GM12878 (cell line): ENCODE measurements around the gene PLXNA2. TPM values are rescaled to one million over a fixed set of nuclear protein-coding genes. Genes with fewer than 3 reads are reported as not detected.

Source experiments
- HDGF ChIP-seq: fragments of 450-650 bp; IDR thresholded peaks from 2 replicates; pipeline ENCODE4 v1.6.1; 2016; ENCODE audit warnings: antibody characterized with exemption
- MEF2A ChIP-seq: IDR thresholded peaks from 2 replicates; pipeline ENCODE4 v1.6.1; 2011; ENCODE audit warnings: low read depth, mild to moderate bottlenecking, low read length, moderate library complexity; ENCODE audit not compliant: insufficient read depth
- polyA plus RNA-seq, 11 experiments: library from polyadenylated mRNA; depleted of rRNA in 4 of 11; unstranded in 6 of 11; stranded (reverse) in 5 of 11; fragments of >200 nt; fragmentation: Nextera tagmentation in 4 of 11; fragmentation: Illumina TruSeq in 1 of 11; extraction: Ambion mirVana in 4 of 11; extraction: Trizol in 1 of 11; gene quantifications; 1 replicate in 1 of 11; 2 replicates in 10 of 11; pipeline versions ENCODE4 v1.2.1 to v1.2.3, GENCODE V29; 2011 to 2016; ENCODE audit warnings: inconsistent platforms in 2 of 11, missing spikeins in 2 of 11, low read depth in 1 of 11
- total RNA-seq, 4 experiments: library from RNA; depleted of rRNA in 3 of 4; stranded (reverse); fragments of >200 nt in 3 of 4; fragmentation: Illumina TruSeq in 1 of 4; extraction: Trizol in 1 of 4; gene quantifications; 2 replicates each; pipeline versions ENCODE4 v1.2.1 to v1.2.3, GENCODE V29; 2013 to 2021
- TF ChIP-seq, protein P1 (sequence below): IDR thresholded peaks from 2 replicates; pipeline ENCODE4 v1.6.1; 2012; ENCODE audit warnings: mild to moderate bottlenecking, low read depth, low read length
- TF ChIP-seq, protein P2 (sequence below): IDR thresholded peaks from 2 replicates; pipeline ENCODE4 v1.6.1; 2011; ENCODE audit warnings: low read depth, low read length, improper control_type of control experiment, borderline replicate concordance
- TF ChIP-seq, protein P3 (sequence below): fragments of 450-650 bp; formaldehyde crosslinking; IDR thresholded peaks from 2 replicates; pipeline ENCODE4 v1.4.0; 2020; ENCODE audit warnings: mild to moderate bottlenecking, moderate library complexity

The PLXNA2 gene
- total and polyA plus RNA-seq, 10 of the 15 experiments (the other 5 are each of a cell fraction or from before 2014, with no cell fraction given): under 0.01 to 0.08 (median 0.07) TPM; not detected in 4

DNA sequence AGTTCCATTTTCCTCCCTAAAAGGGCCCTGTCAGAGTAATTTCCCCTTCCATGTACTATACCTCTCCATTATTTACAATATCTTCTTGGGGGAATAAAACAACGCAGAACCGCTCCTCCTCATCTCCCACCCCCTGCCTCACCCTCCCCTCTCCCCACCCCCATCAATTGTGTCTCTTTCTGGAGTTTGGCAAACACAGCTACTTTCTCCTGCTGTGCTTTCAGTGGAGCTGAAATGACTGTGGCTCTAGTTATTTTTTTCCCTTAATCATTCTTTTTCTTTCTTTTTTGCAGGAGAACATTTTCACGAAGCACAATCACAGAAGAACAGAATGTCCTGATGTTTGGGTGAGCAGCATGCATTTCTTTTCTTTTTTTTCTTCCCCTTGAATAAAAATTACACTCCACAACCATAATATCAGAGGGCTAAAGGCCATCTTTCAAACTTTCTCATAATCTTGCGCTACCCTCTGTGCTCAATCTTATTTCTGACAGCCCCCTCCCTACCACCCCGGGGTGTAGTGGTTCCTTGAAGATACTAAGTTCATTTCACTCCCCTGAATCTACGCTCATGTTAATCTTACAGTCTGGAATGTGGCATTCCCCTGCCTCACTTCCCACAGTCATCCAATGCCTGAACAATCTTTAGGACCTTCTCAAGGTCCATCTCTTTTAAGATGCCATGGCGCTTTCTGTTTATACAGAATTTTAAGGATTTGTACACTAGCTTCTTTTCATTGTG, 8.8 kb upstream of the PLXNA2 start (continued):
- TF ChIP-seq, protein P1, sequence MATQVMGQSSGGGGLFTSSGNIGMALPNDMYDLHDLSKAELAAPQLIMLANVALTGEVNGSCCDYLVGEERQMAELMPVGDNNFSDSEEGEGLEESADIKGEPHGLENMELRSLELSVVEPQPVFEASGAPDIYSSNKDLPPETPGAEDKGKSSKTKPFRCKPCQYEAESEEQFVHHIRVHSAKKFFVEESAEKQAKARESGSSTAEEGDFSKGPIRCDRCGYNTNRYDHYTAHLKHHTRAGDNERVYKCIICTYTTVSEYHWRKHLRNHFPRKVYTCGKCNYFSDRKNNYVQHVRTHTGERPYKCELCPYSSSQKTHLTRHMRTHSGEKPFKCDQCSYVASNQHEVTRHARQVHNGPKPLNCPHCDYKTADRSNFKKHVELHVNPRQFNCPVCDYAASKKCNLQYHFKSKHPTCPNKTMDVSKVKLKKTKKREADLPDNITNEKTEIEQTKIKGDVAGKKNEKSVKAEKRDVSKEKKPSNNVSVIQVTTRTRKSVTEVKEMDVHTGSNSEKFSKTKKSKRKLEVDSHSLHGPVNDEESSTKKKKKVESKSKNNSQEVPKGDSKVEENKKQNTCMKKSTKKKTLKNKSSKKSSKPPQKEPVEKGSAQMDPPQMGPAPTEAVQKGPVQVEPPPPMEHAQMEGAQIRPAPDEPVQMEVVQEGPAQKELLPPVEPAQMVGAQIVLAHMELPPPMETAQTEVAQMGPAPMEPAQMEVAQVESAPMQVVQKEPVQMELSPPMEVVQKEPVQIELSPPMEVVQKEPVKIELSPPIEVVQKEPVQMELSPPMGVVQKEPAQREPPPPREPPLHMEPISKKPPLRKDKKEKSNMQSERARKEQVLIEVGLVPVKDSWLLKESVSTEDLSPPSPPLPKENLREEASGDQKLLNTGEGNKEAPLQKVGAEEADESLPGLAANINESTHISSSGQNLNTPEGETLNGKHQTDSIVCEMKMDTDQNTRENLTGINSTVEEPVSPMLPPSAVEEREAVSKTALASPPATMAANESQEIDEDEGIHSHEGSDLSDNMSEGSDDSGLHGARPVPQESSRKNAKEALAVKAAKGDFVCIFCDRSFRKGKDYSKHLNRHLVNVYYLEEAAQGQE: no peak
- TF ChIP-seq, protein P2, sequence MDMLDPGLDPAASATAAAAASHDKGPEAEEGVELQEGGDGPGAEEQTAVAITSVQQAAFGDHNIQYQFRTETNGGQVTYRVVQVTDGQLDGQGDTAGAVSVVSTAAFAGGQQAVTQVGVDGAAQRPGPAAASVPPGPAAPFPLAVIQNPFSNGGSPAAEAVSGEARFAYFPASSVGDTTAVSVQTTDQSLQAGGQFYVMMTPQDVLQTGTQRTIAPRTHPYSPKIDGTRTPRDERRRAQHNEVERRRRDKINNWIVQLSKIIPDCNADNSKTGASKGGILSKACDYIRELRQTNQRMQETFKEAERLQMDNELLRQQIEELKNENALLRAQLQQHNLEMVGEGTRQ: no peak
- TF ChIP-seq MEF2A (no peak), HDGF (no peak)
- TF ChIP-seq, protein P3, sequence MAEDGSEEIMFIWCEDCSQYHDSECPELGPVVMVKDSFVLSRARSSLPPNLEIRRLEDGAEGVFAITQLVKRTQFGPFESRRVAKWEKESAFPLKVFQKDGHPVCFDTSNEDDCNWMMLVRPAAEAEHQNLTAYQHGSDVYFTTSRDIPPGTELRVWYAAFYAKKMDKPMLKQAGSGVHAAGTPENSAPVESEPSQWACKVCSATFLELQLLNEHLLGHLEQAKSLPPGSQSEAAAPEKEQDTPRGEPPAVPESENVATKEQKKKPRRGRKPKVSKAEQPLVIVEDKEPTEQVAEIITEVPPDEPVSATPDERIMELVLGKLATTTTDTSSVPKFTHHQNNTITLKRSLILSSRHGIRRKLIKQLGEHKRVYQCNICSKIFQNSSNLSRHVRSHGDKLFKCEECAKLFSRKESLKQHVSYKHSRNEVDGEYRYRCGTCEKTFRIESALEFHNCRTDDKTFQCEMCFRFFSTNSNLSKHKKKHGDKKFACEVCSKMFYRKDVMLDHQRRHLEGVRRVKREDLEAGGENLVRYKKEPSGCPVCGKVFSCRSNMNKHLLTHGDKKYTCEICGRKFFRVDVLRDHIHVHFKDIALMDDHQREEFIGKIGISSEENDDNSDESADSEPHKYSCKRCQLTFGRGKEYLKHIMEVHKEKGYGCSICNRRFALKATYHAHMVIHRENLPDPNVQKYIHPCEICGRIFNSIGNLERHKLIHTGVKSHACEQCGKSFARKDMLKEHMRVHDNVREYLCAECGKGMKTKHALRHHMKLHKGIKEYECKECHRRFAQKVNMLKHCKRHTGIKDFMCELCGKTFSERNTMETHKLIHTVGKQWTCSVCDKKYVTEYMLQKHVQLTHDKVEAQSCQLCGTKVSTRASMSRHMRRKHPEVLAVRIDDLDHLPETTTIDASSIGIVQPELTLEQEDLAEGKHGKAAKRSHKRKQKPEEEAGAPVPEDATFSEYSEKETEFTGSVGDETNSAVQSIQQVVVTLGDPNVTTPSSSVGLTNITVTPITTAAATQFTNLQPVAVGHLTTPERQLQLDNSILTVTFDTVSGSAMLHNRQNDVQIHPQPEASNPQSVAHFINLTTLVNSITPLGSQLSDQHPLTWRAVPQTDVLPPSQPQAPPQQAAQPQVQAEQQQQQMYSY (CRISPR knock-in tag): no peak
